Fibroblast of lung (primary cell): ENCODE data around the gene CHAF1B. TPM values are rescaled to one million over a fixed set of nuclear protein-coding genes. Genes with fewer than 3 reads are reported as not detected.

Experiments
- DNase-seq, 2 donors: peaks; one replicate each; pipeline versions ENCODE4 v3.0.0 to v3.0.0-alpha.2; 2010; ENCODE audit warnings: low read depth in 2 of 2
- H2AFZ ChIP-seq: 2 replicates; pipeline ENCODE4 v1.5.1; 2012; ENCODE audit warnings: low read length, control low read depth, inconsistent platforms
- H3K27ac ChIP-seq: 2 replicates; pipeline ENCODE4 v1.5.1; 2011; ENCODE audit warnings: low read length, control low read depth; ENCODE audit not compliant: insufficient read depth
- H3K27me3 ChIP-seq: 2 replicates; pipeline ENCODE4 v1.5.1; 2011; ENCODE audit warnings: mild to moderate bottlenecking, low read length; ENCODE audit not compliant: control insufficient read depth, insufficient read depth
- H3K36me3 ChIP-seq: 2 replicates; pipeline ENCODE4 v1.5.1; 2011; ENCODE audit warnings: low read length; ENCODE audit not compliant: control insufficient read depth, insufficient read depth
- H3K4me1 ChIP-seq: 2 replicates; pipeline ENCODE4 v1.5.1; 2011; ENCODE audit warnings: low read length; ENCODE audit not compliant: control insufficient read depth, insufficient read depth; ENCODE audit errors: extremely low read depth
- H3K4me2 ChIP-seq: 2 replicates; pipeline ENCODE4 v1.5.1; 2011; ENCODE audit warnings: low read length, control low read depth; ENCODE audit not compliant: insufficient read depth; ENCODE audit errors: extremely low read depth
- H3K4me3 ChIP-seq, 4 experiments: fragments of 200-600 bp in 1 of 4; sonication (generic) in 1 of 4; replicated peaks in 1 of 4; 2 replicates each; pipeline ENCODE4 v1.5.1; 2011 to 2016; ENCODE audit warnings: low read length in 4 of 4, low read depth in 3 of 4, mild to moderate bottlenecking in 3 of 4, control low read depth in 2 of 4, inconsistent platforms in 1 of 4, mixed read lengths in 1 of 4; ENCODE audit not compliant: insufficient read depth in 1 of 4; ENCODE audit errors: control extremely low read depth in 1 of 4
- H3K79me2 ChIP-seq: 2 replicates; pipeline ENCODE4 v1.5.1; 2012; ENCODE audit warnings: mild to moderate bottlenecking, low read length, inconsistent platforms; ENCODE audit not compliant: control insufficient read depth, insufficient read depth
- H3K9ac ChIP-seq: 2 replicates; pipeline ENCODE4 v1.5.1; 2011; ENCODE audit warnings: mild to moderate bottlenecking, low read length, control low read depth; ENCODE audit not compliant: insufficient read depth
- H3K9me3 ChIP-seq: 2 replicates; pipeline ENCODE4 v1.5.1; 2012; ENCODE audit warnings: low read depth, low read length; ENCODE audit not compliant: control insufficient read depth, insufficient read depth
- H4K20me1 ChIP-seq: 2 replicates; pipeline ENCODE4 v1.5.1; 2011; ENCODE audit warnings: low read length; ENCODE audit not compliant: control insufficient read depth, insufficient read depth; ENCODE audit errors: extremely low read depth
- CTCF ChIP-seq, 2 donors: IDR thresholded peaks in 1 of 2; conservative IDR thresholded peaks in 1 of 2; 1 replicate in 1 of 2; 2 replicates in 1 of 2; pipeline ENCODE4 v1.5.1; 2011 to 2012; ENCODE audit warnings: low read length in 2 of 2, control low read depth in 1 of 2, inconsistent platforms in 1 of 2, low read depth in 1 of 2, mild to moderate bottlenecking in 1 of 2
- EZH2 ChIP-seq: IDR thresholded peaks from 2 replicates; pipeline ENCODE4 v1.5.1; 2012; ENCODE audit warnings: low read length, control low read depth, mild to moderate bottlenecking; ENCODE audit errors: missing control alignments
- polyA plus RNA-seq, 2 donors: library from polyadenylated mRNA; depleted of rRNA in 1 of 2; stranded (reverse) in 1 of 2; unstranded in 1 of 2; fragments of >200 nt; gene quantifications; 2 replicates each; pipeline ENCODE4 v1.2.1, GENCODE V29; 2011 to 2012; ENCODE audit warnings: missing spikeins in 1 of 2
- total RNA-seq: library from RNA; depleted of rRNA; stranded (reverse); fragments of >200 nt; gene quantifications from 2 replicates; pipeline ENCODE4 v1.2.1, GENCODE V29; 2014

The CHAF1B gene
- total and polyA plus RNA-seq, 2 donors (not counting 1 experiment from before 2014, with no cell fraction given): 0.99 to 5.2 TPM

GRCh38 chr21:36450511-36450910, 65.3 kb downstream of the CHAF1B start:
- Histone ChIP-seq H3K36me3 (no peaks in the 10 kb centered on the region), H3K27ac (no peak overlapping the region), H3K9me3 (no peaks in the 10 kb centered on the region), H3K9ac (no peak overlapping the region), H4K20me1 (no peaks in the 10 kb centered on the region), H3K79me2 (no peaks in the 10 kb centered on the region), H3K4me2 (no peak overlapping the region), H3K4me1 (no peaks in the 10 kb centered on the region), H2AFZ (no peak overlapping the region), H3K4me3 (no peak overlapping the region), H3K27me3 (no peaks in the 10 kb centered on the region)
- peak in 1 of 2 donors; percentile 86 for DNase-seq
- no peak for TF ChIP-seq EZH2
- TF ChIP-seq CTCF (conservative IDR thresholded peaks at IDR 0.05 in 1 of 2, IDR thresholded peaks at IDR 0.05 in 1 of 2; ENCODE audit: low read depth in 1 of 2, low read length in 2 of 2): no peak

GRCh38 chr21:36451506-36451905, 66.3 kb downstream of the CHAF1B start:
- Histone ChIP-seq H3K27me3 (no peaks in the 10 kb centered on the region), H3K4me2 (no peak overlapping the region), H3K4me1 (no peaks in the 10 kb centered on the region), H3K9ac (no peak overlapping the region), H3K27ac (no peak overlapping the region), H3K79me2 (no peaks in the 10 kb centered on the region), H3K4me3 (no peak overlapping the region), H4K20me1 (no peaks in the 10 kb centered on the region), H2AFZ (no peak overlapping the region), H3K36me3 (no peaks in the 10 kb centered on the region), H3K9me3 (no peaks in the 10 kb centered on the region)
- TF ChIP-seq EZH2 (no peak), CTCF (conservative IDR thresholded peaks at IDR 0.05 in 1 of 2, IDR thresholded peaks at IDR 0.05 in 1 of 2; ENCODE audit: low read depth in 1 of 2, low read length in 2 of 2) (no peak)
- no peak for DNase-seq

GRCh38 chr21:36452281-36452825, 67.2 kb downstream of the CHAF1B start:
- DNase-seq: no peak
- Histone ChIP-seq H3K9me3 (no peaks in the 10 kb centered on the region), H3K27me3 (no peaks in the 10 kb centered on the region), H4K20me1 (no peaks in the 10 kb centered on the region), H2AFZ (no peak overlapping the region), H3K9ac (no peak overlapping the region), H3K4me2 (no peak overlapping the region), H3K79me2 (no peaks in the 10 kb centered on the region), H3K27ac (no peak overlapping the region), H3K4me3 (no peak overlapping the region), H3K4me1 (no peaks in the 10 kb centered on the region), H3K36me3 (no peaks in the 10 kb centered on the region)
- no peak for TF ChIP-seq EZH2
- no peak for TF ChIP-seq CTCF (conservative IDR thresholded peaks at IDR 0.05 in 1 of 2, IDR thresholded peaks at IDR 0.05 in 1 of 2; ENCODE audit: low read depth in 1 of 2, low read length in 2 of 2)
